CD4-positive, CD25-positive, alpha-beta regulatory T cell (primary cell): Measurements from ENCODE around the gene HIVEP3. TPM values are rescaled to one million over a fixed set of nuclear protein-coding genes. Genes with fewer than 3 reads are reported as not detected.
A peak's percentile ranks its signal among the peaks of the same experiment; 100 is the strongest.

Experiments used
- ATAC-seq, 2 donors: fragments of 150-1000 bp; cut with Tn5 transposase; one replicate each; pipeline ENCODE4 v1.10.0; 2021; ENCODE audit warnings: low read depth in 2 of 2, moderate number of reproducible peaks in 2 of 2, moderate library complexity in 1 of 2
- DNase-seq, 3 donors: peaks; one replicate each; pipeline versions ENCODE4 v3.0.0 to v3.0.0-alpha.2; 2012 to 2022; ENCODE audit warnings: mixed read lengths in 1 of 3
- H3K27ac ChIP-seq: one replicate; pipeline ENCODE4 v1.7.0; 2013; ENCODE audit warnings: mild to moderate bottlenecking, low read length; ENCODE audit not compliant: insufficient read depth, poor library complexity, severe bottlenecking
- H3K27me3 ChIP-seq: one replicate; pipeline ENCODE4 v1.7.0; 2013; ENCODE audit warnings: low read length; ENCODE audit not compliant: control insufficient read depth, insufficient read depth
- H3K36me3 ChIP-seq: one replicate; pipeline ENCODE4 v1.7.0; 2013; ENCODE audit warnings: mild to moderate bottlenecking, low read length, moderate library complexity; ENCODE audit not compliant: control insufficient read depth, insufficient read depth
- H3K4me1 ChIP-seq: 2 replicates; pipeline ENCODE4 v1.7.0; 2013; ENCODE audit warnings: mild to moderate bottlenecking, low read length; ENCODE audit not compliant: insufficient read depth, control insufficient read depth, poor library complexity, severe bottlenecking
- H3K4me3 ChIP-seq: one replicate; pipeline ENCODE4 v1.7.0; 2013; ENCODE audit warnings: low read depth, mild to moderate bottlenecking, low read length, moderate library complexity
- H3K9me3 ChIP-seq, 2 experiments: 1 replicate in 1 of 2; 2 replicates in 1 of 2; pipeline ENCODE4 v1.7.0; 2013; ENCODE audit warnings: low read length in 2 of 2, mild to moderate bottlenecking in 1 of 2, moderate library complexity in 1 of 2; ENCODE audit not compliant: control insufficient read depth in 2 of 2
- H3K27ac Mint-ChIP-seq, 3 donors: one replicate each; pipeline ENCODE4 v1.8.0; 2020 to 2022; ENCODE audit warnings: mild to moderate bottlenecking in 3 of 3, mixed read lengths in 3 of 3, moderate library complexity in 2 of 3
- H3K27me3 Mint-ChIP-seq: one replicate; pipeline ENCODE4 v1.8.0; 2022; ENCODE audit warnings: mild to moderate bottlenecking, mixed read lengths
- H3K36me3 Mint-ChIP-seq: one replicate; pipeline ENCODE4 v1.8.0; 2020; ENCODE audit warnings: mixed read lengths
- H3K4me1 Mint-ChIP-seq, 4 donors: one replicate each; pipeline ENCODE4 v1.8.0; 2020 to 2022; ENCODE audit warnings: mixed read lengths in 4 of 4, mild to moderate bottlenecking in 1 of 4
- H3K4me3 Mint-ChIP-seq, 4 donors: one replicate each; pipeline ENCODE4 v1.8.0; 2020 to 2022; ENCODE audit warnings: mild to moderate bottlenecking in 4 of 4, mixed read lengths in 4 of 4, moderate library complexity in 3 of 4
- H3K9me3 Mint-ChIP-seq, 7 donors: one replicate each; pipeline ENCODE4 v1.8.0; 2020 to 2022; ENCODE audit warnings: mixed read lengths in 7 of 7, mild to moderate bottlenecking in 3 of 7, moderate library complexity in 2 of 7
- polyA plus RNA-seq, 4 donors: library from polyadenylated mRNA; unstranded; fragments of 300-500 nt; fragmentation: Illumina TruSeq; gene quantifications; one replicate each; pipeline ENCODE4 v1.2.3, GENCODE V29; 2021
- total RNA-seq: library from RNA; stranded (reverse); gene quantifications from one replicate; pipeline ENCODE4 v1.2.3, GENCODE V29; 2022

HIVEP3 gene
- total and polyA plus RNA-seq, 5 donors from 2014 or later, result 3.9 to 17.2 (median 7.5) TPM

DNA sequence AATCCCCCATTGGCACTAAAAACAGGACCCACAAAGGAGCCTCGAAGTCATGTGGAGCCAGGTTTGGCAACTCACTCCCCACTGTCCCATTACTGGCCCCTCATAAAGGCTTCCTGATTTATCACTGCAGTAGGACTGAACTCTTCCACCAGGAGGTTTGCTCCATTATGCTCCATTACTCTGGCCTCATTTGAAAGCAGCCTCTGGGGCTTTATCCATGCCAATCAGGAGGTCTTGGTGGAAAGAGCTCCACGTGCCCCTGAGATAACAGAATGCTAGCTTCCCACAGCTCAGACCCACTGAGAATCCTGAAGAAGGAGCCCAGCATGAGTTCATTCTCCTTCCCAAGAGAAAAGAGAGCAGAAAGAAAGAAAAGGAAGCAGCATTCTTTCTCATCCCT lies 76.4 kb downstream of the HIVEP3 start:
- peak overlapping the region in 2 of 3 donors; percentile 5 to 23 for H3K27ac Mint-ChIP-seq
- Histone ChIP-seq H3K27me3 (no peaks in the 10 kb centered on the region), H3K4me3 (no peak overlapping the region), H3K36me3 (no peaks in the 10 kb centered on the region), H3K27ac (no peak overlapping the region), H3K9me3 (no peaks in the 10 kb centered on the region), H3K4me1 (no peaks in the 10 kb centered on the region)
- no peaks in the 10 kb centered on the region for H3K27me3 Mint-ChIP-seq
- ATAC-seq (no peak), DNase-seq (no peak)
- no peak overlapping the region for H3K4me3 Mint-ChIP-seq
- H3K9me3 Mint-ChIP-seq, result peaks cover 0 to 2% (median 0%) of the 10 kb centered on the region in 7 donors
- H3K4me1 Mint-ChIP-seq, result peaks cover 0 to 8% (median 6%) of the 10 kb centered on the region in 4 donors
- peaks cover 6% of the 10 kb centered on the region for H3K36me3 Mint-ChIP-seq

DNA sequence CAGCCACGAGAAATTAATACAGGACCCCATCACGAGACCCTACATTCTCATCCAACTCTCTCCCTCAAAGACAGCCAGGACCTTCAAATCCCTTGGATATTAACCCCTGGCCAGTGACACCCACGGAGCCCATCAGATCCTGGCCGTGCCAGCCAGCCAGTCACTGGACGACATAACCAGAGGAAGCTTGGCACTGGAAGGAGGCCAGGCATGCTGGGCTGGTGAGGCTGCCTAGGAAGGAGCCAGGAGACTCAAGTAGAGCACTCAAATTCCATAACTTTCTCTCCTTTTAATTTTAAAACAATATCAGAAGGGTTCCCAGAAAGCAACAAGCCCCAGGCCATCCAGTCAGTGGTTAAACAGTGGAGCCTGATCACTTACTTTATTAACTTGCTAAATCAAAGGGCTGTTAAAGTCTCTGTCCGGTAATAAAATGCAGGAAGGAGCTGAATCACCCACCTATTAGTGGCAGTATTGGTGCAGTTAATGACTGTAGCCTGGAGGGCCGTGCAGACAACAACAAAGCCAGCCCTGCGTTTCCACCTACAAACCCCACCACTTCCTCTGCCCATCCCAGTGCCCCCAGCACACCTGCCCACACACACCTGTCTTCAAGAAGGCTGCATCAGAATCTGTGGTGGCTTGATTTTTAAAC lies 78.0 kb downstream of the HIVEP3 start:
- Histone ChIP-seq H3K27ac (no peak overlapping the region), H3K4me1 (no peaks in the 10 kb centered on the region), H3K36me3 (no peaks in the 10 kb centered on the region), H3K27me3 (no peaks in the 10 kb centered on the region), H3K9me3 (no peaks in the 10 kb centered on the region), H3K4me3 (no peak overlapping the region)
- Mint-ChIP-seq H3K27ac (no peak overlapping the region), H3K36me3 (no peaks in the 10 kb centered on the region), H3K9me3 (peaks cover 0 to 2% (median 0%) of the 10 kb centered on the region in 7 donors), H3K4me3 (no peak overlapping the region), H3K4me1 (peaks cover 0 to 7% (median 6%) of the 10 kb centered on the region in 4 donors), H3K27me3 (no peaks in the 10 kb centered on the region)
- no peak for ATAC-seq
- no peak for DNase-seq

DNA sequence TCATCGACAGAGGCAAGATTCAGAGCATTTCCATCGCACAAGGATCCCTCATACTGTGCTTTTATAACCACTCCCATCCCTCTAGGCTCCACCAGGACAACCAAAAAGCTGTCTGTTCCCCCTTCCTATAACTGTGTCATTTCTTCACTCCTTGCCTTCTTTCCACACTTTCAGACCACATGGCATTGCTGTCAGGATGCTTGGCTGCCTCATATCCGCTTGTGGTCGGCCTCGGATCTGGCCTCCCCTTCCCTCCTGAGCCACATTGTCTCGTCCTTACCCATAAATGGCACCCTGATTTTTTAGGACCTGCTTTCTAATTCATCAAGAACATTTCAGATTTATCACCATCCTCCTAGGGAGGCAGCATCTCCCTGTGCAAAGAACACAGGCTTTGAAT lies 80.5 kb downstream of the HIVEP3 start:
- peaks cover 0 to 10% (median 6%) of the 10 kb centered on the region in 4 donors for H3K4me1 Mint-ChIP-seq
- Histone ChIP-seq H3K27me3 (no peaks in the 10 kb centered on the region), H3K9me3 (no peaks in the 10 kb centered on the region), H3K27ac (no peak overlapping the region), H3K4me1 (no peaks in the 10 kb centered on the region), H3K36me3 (no peaks in the 10 kb centered on the region), H3K4me3 (no peak overlapping the region)
- no peaks in the 10 kb centered on the region for H3K27me3 Mint-ChIP-seq
- DNase-seq (no peak), ATAC-seq (no peak)
- H3K36me3 Mint-ChIP-seq, result no peaks in the 10 kb centered on the region
- H3K4me3 Mint-ChIP-seq, result no peak overlapping the region
- H3K27ac Mint-ChIP-seq, result no peak overlapping the region
- H3K9me3 Mint-ChIP-seq, result peaks cover 0 to 2% (median 0%) of the 10 kb centered on the region in 7 donors

DNA sequence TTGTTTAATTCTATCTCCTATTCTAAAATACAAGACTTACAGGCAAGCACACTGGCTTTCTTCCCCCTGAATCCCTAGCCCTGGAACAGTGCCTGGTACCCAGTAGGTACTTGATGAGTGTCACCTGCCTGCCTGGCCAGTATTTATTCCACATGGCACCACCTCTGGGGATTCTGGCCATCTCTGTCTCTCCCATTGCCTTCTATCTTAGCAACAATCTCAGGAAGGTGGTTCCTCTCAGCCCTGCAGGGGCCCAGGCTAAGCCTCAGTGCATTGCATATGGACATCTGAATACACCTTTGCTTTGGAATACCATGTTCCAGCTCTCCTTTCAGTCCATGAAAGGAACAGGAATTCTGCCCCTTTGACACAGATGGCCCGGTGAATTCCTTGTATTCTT lies 81.0 kb downstream of the HIVEP3 start:
- no peaks in the 10 kb centered on the region for H3K27me3 ChIP-seq
- H3K9me3 ChIP-seq, result no peaks in the 10 kb centered on the region
- H3K36me3 ChIP-seq, result no peaks in the 10 kb centered on the region
- no peaks in the 10 kb centered on the region for H3K4me1 ChIP-seq
- H3K4me3 ChIP-seq, result no peak overlapping the region
- H3K4me1 Mint-ChIP-seq, result peaks cover 0 to 10% (median 6%) of the 10 kb centered on the region in 4 donors
- peaks cover 0 to 2% (median 0%) of the 10 kb centered on the region in 7 donors for H3K9me3 Mint-ChIP-seq
- no peak overlapping the region for H3K27ac ChIP-seq
- ATAC-seq, result no peak
- H3K27me3 Mint-ChIP-seq, result no peaks in the 10 kb centered on the region
- H3K36me3 Mint-ChIP-seq, result no peaks in the 10 kb centered on the region
- no peak for DNase-seq
- no peak overlapping the region for H3K4me3 Mint-ChIP-seq
- no peak overlapping the region for H3K27ac Mint-ChIP-seq

DNA sequence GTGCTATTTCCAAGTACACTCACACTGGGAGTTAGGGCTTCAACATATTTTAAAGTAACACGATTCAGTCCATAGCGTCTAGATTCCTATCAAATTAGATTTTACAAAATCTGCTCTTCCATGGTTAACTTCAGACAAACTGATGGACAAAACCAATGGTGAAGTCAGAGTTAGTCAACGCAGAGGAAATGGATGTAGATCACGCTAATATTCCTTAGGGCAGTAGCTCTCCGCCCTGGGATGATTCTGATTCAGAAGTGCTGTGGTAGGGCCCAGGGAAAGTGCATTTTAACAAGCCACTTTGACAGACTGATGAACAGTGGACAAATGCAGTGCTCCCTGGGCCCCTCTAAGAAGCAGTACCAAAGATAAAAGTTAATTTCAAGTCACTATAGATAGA lies 83.2 kb downstream of the HIVEP3 start:
- Mint-ChIP-seq H3K9me3 (peaks cover 0 to 2% (median 0%) of the 10 kb centered on the region in 7 donors), H3K36me3 (no peaks in the 10 kb centered on the region), H3K27me3 (no peaks in the 10 kb centered on the region), H3K4me1 (peaks cover 0 to 7% (median 0%) of the 10 kb centered on the region in 4 donors), H3K27ac (no peak overlapping the region), H3K4me3 (no peak overlapping the region)
- Histone ChIP-seq H3K36me3 (no peaks in the 10 kb centered on the region), H3K27ac (no peak overlapping the region), H3K4me1 (no peaks in the 10 kb centered on the region), H3K27me3 (no peaks in the 10 kb centered on the region), H3K9me3 (no peaks in the 10 kb centered on the region), H3K4me3 (no peak overlapping the region)
- DNase-seq (no peak), ATAC-seq (no peak)

DNA sequence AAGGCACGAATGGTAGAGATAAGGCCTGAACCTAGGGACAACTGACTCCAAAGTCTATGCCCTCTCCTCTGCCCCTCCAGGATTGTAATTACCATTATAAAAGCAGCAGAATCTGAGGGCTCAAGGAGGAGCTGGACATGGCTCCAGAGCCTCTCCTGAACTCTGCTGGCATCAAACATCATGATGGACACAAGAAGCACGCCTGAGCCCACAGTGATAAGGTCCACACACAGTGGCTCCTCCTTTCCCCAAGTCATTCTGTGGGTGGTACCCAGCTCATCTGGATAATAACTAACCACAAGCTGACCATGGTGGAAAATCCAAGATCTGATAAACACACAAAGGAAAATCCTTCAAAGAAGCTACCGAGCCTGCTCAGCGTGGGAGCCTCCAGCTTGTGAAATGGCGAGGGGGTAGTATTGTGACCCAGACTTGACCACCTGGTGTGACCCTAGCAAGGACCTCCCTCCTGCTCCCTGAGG lies 85.2 kb downstream of the HIVEP3 start:
- Mint-ChIP-seq H3K27ac (no peak overlapping the region), H3K9me3 (peaks cover 0 to 2% (median 0%) of the 10 kb centered on the region in 7 donors), H3K4me3 (no peak overlapping the region), H3K36me3 (no peaks in the 10 kb centered on the region), H3K4me1 (peaks cover 0 to 5% (median 0%) of the 10 kb centered on the region in 4 donors), H3K27me3 (no peaks in the 10 kb centered on the region)
- H3K4me1 ChIP-seq, result no peaks in the 10 kb centered on the region
- no peak overlapping the region for H3K27ac ChIP-seq
- DNase-seq, result no peak
- no peak overlapping the region for H3K4me3 ChIP-seq
- H3K36me3 ChIP-seq, result no peaks in the 10 kb centered on the region
- ATAC-seq, result no peak
- no peaks in the 10 kb centered on the region for H3K27me3 ChIP-seq
- no peaks in the 10 kb centered on the region for H3K9me3 ChIP-seq

DNA sequence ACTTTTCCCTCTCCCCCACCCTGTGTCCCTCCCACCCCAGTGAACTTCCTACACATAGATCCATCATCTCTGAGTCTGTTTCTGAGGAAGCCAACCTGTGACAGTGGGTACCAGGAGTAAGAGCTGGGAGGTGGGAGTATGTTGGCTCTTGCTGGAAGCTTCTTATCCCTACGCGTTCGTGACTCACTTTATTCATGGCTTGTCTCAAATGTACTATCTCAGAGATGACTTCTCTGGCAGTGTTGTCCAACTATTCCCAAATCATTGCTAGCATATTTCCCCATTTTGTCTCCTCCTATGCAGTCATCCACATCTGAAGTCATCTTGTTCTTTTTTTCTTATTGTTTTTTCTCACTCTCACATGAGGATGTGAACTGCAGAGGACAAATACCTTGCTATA lies 88.0 kb downstream of the HIVEP3 start:
- Histone ChIP-seq H3K27me3 (no peaks in the 10 kb centered on the region), H3K36me3 (no peaks in the 10 kb centered on the region), H3K4me1 (no peaks in the 10 kb centered on the region), H3K4me3 (no peak overlapping the region), H3K9me3 (no peaks in the 10 kb centered on the region), H3K27ac (no peak overlapping the region)
- Mint-ChIP-seq H3K27ac (no peak overlapping the region), H3K4me1 (peaks cover 0 to 5% (median 0%) of the 10 kb centered on the region in 4 donors), H3K27me3 (no peaks in the 10 kb centered on the region), H3K4me3 (no peak overlapping the region), H3K36me3 (no peaks in the 10 kb centered on the region), H3K9me3 (no peaks in the 10 kb centered on the region)
- DNase-seq, result no peak
- ATAC-seq, result no peak

DNA sequence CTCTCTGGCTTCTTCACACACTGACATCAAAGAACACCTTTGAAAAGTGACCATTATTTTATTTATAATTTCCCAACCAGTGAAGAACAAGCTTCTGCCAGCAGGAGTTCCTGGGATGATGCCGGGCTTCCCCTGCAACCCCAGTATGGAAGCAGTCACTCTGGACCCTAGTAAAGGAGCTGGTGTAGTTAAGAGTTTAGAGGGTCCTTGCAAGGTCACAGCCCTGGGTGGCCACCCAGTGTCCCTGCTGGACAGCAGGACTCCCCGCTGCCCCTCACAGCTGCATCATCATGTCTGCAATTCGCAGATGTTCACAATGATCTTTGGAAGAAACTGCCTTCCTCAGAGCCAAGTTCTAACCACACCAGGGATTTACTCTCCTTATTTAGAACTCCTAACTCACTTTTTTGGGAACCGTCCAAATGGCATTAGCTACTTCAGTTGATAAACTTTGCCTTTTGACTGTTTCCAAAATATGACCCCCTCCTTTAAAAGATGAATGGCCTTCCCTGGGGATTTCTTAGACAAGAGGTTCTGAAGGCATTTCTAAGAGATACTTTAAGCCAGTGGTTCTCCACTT lies 90.6 kb downstream of the HIVEP3 start:
- Histone ChIP-seq H3K4me3 (no peak overlapping the region), H3K27me3 (no peaks in the 10 kb centered on the region), H3K27ac (no peak overlapping the region), H3K4me1 (no peaks in the 10 kb centered on the region), H3K9me3 (no peaks in the 10 kb centered on the region), H3K36me3 (no peaks in the 10 kb centered on the region)
- Mint-ChIP-seq H3K4me1 (peaks cover 0 to 3% (median under 1%) of the 10 kb centered on the region in 4 donors), H3K27ac (no peak overlapping the region), H3K9me3 (no peaks in the 10 kb centered on the region), H3K27me3 (peaks cover 5% of the 10 kb centered on the region), H3K36me3 (no peaks in the 10 kb centered on the region), H3K4me3 (no peak overlapping the region)
- DNase-seq, result no peak
- no peak for ATAC-seq
